DOHH2 (cell line): Measurements from ENCODE around the gene TTC13.

Experiments used
- H3F3A ChIP-seq: fragments of 200-600 bp; sonication (generic), shearing (Covaris generic); 2 replicates; pipeline ENCODE4 v1.6.0; 2016; ENCODE audit warnings: antibody characterized with exemption, mild to moderate bottlenecking; ENCODE audit not compliant: control insufficient read depth, insufficient read depth
- H3K27ac ChIP-seq: fragments of 200-600 bp; sonication (generic); 2 replicates; pipeline ENCODE4 v1.5.1; 2014; ENCODE audit warnings: low read depth, mild to moderate bottlenecking, low read length, moderate library complexity
- H3K27me3 ChIP-seq: fragments of 200-600 bp; sonication (generic); 2 replicates; pipeline ENCODE4 v1.6.1; 2014; ENCODE audit warnings: mild to moderate bottlenecking, low read length, mixed read lengths; ENCODE audit not compliant: control insufficient read depth
- H3K36me3 ChIP-seq: fragments of 200-600 bp; sonication (generic); 2 replicates; pipeline ENCODE4 v1.6.1; 2014; ENCODE audit warnings: mild to moderate bottlenecking, low read length, moderate library complexity, mixed read lengths; ENCODE audit not compliant: control insufficient read depth
- H3K4me1 ChIP-seq: fragments of 200-600 bp; sonication (generic); 2 replicates; pipeline ENCODE4 v1.6.1; 2014; ENCODE audit warnings: mild to moderate bottlenecking, low read length, mixed read lengths; ENCODE audit not compliant: control insufficient read depth
- H3K4me2 ChIP-seq: fragments of 200-600 bp; sonication (generic); 2 replicates; pipeline ENCODE4 v1.6.0; 2014; ENCODE audit warnings: mild to moderate bottlenecking, low read length, moderate library complexity
- H3K4me3 ChIP-seq: fragments of 200-600 bp; sonication (generic); 2 replicates; pipeline ENCODE4 v1.5.1; 2014; ENCODE audit warnings: mild to moderate bottlenecking, low read length, mixed read lengths
- H3K79me2 ChIP-seq: fragments of 200-600 bp; sonication (generic); 2 replicates; pipeline ENCODE4 v1.6.1; 2014; ENCODE audit warnings: mild to moderate bottlenecking, low read length, mixed read lengths; ENCODE audit not compliant: control insufficient read depth
- H3K9me2 ChIP-seq: fragments of 200-600 bp; sonication (generic); replicated peaks from 2 replicates; pipeline ENCODE4 v1.6.1; 2014; ENCODE audit warnings: mild to moderate bottlenecking, low read length, mixed read lengths; ENCODE audit not compliant: control insufficient read depth
- H3K9me3 ChIP-seq: fragments of 200-600 bp; sonication (generic); 2 replicates; pipeline ENCODE4 v1.6.1; 2014; ENCODE audit warnings: antibody characterized with exemption, low read length, mixed read lengths; ENCODE audit not compliant: control insufficient read depth, insufficient read depth
- H4K20me1 ChIP-seq: fragments of 200-600 bp; sonication (generic); 2 replicates; pipeline ENCODE4 v1.6.0; 2014; ENCODE audit warnings: low read depth, mild to moderate bottlenecking, antibody characterized with exemption, low read length, moderate library complexity; ENCODE audit not compliant: control insufficient read depth, insufficient read depth
- EZH2phosphoT487 ChIP-seq: fragments of 200-600 bp; sonication (generic); IDR thresholded peaks from 2 replicates; pipeline ENCODE4 v1.6.1; 2017; ENCODE audit warnings: borderline replicate concordance, mild to moderate bottlenecking, antibody characterized with exemption, low read length, moderate library complexity, mixed read lengths
- TF ChIP-seq, protein P1 (sequence below): fragments of 200-600 bp; sonication (generic); IDR thresholded peaks from one replicate; pipeline ENCODE4 v1.5.1; 2014; ENCODE audit warnings: antibody characterized with exemption, mild to moderate bottlenecking, low read depth, low read length; ENCODE audit not compliant: poor library complexity, severe bottlenecking

TTC13 gene

DNA sequence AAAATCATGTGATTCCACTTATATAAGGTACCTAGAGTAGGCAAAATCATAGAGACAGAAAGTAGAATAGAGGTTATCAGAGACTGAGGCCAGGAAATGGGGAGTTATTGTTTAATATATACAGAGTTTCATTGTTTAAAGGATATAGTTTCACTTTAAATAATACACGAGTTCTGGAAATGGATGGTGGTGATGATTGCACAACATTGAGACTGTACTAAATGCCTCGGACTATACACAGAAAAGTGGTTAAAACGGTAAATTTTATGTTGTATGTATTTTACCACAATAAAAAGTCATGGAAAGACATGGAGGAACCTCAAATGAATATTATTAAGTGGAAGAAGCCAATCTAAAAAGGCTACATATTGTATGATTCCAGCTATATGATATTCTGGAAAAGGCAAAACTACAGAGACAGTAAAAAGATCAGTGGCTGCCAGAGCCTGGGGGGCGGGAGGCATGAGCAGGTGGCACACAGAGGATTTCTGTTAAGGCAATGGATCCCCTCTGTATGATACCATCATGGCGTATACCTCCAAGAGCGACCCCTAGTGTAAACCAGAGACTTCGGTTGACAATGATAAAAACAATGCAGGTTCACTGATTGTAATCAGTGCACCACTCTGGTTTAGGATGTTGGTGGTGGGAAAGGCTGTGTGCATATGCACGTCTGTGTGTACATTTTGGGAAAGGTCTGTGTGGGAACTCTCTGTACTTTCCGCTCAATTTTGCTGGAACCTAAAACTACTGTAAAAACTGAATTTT lies 117.9 kb downstream of the TTC13 start:
- no peaks in the 10 kb centered on the region for H3K27me3 ChIP-seq
- peaks cover 7% of the 10 kb centered on the region for H3K4me1 ChIP-seq
- H3K9me2 ChIP-seq: no peaks in the 10 kb centered on the region
- H4K20me1 ChIP-seq: no peaks in the 10 kb centered on the region
- no peaks in the 10 kb centered on the region for H3K79me2 ChIP-seq
- TF ChIP-seq, protein P1, sequence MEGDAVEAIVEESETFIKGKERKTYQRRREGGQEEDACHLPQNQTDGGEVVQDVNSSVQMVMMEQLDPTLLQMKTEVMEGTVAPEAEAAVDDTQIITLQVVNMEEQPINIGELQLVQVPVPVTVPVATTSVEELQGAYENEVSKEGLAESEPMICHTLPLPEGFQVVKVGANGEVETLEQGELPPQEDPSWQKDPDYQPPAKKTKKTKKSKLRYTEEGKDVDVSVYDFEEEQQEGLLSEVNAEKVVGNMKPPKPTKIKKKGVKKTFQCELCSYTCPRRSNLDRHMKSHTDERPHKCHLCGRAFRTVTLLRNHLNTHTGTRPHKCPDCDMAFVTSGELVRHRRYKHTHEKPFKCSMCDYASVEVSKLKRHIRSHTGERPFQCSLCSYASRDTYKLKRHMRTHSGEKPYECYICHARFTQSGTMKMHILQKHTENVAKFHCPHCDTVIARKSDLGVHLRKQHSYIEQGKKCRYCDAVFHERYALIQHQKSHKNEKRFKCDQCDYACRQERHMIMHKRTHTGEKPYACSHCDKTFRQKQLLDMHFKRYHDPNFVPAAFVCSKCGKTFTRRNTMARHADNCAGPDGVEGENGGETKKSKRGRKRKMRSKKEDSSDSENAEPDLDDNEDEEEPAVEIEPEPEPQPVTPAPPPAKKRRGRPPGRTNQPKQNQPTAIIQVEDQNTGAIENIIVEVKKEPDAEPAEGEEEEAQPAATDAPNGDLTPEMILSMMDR: no peak
- no peak for TF ChIP-seq EZH2phosphoT487
- no peaks in the 10 kb centered on the region for H3F3A ChIP-seq
- H3K4me3 ChIP-seq: no peak overlapping the region
- H3K27ac ChIP-seq: no peak overlapping the region
- no peak overlapping the region for H3K4me2 ChIP-seq
- H3K9me3 ChIP-seq: no peaks in the 10 kb centered on the region
- H3K36me3 ChIP-seq: no peaks in the 10 kb centered on the region

GRCh38 chr1:230858918-230859729 lies 119.5 kb downstream of the TTC13 start:
- H3K4me1 ChIP-seq: peaks cover 7% of the 10 kb centered on the region
- no peaks in the 10 kb centered on the region for H3K79me2 ChIP-seq
- H3K36me3 ChIP-seq: no peaks in the 10 kb centered on the region
- H3K27me3 ChIP-seq: no peaks in the 10 kb centered on the region
- H3K9me3 ChIP-seq: no peaks in the 10 kb centered on the region
- no peaks in the 10 kb centered on the region for H3K9me2 ChIP-seq
- no peak overlapping the region for H3K27ac ChIP-seq
- H3K4me3 ChIP-seq: no peak overlapping the region
- TF ChIP-seq, protein P1: no peak
- TF ChIP-seq EZH2phosphoT487: no peak
- no peaks in the 10 kb centered on the region for H4K20me1 ChIP-seq
- no peak overlapping the region for H3K4me2 ChIP-seq
- no peaks in the 10 kb centered on the region for H3F3A ChIP-seq

GRCh38 chr1:230858236-230858820 lies 120.3 kb downstream of the TTC13 start:
- Histone ChIP-seq H3K36me3 (no peaks in the 10 kb centered on the region), H3K27me3 (no peaks in the 10 kb centered on the region), H4K20me1 (no peaks in the 10 kb centered on the region), H3K9me3 (no peaks in the 10 kb centered on the region), H3K4me1 (peaks cover 5% of the 10 kb centered on the region), H3K4me3 (no peak overlapping the region), H3F3A (no peaks in the 10 kb centered on the region), H3K79me2 (no peaks in the 10 kb centered on the region), H3K27ac (no peak overlapping the region), H3K9me2 (no peaks in the 10 kb centered on the region), H3K4me2 (no peak overlapping the region)
- TF ChIP-seq, protein P1: no peak
- TF ChIP-seq EZH2phosphoT487: no peak
